ENCODE results near the gene FAM210B. TPM values are rescaled to one million over a fixed set of nuclear protein-coding genes. Genes with fewer than 3 reads are reported as not detected.

FAM210B gene
- total RNA-seq, 1 experiment from 2014 or later: 19.1 TPM

- ATAC-seq (no peak), DNase-seq (ENCODE audit: low spot score) (no peak)
- no peaks in the 10 kb centered on the region for H3K9me3 Mint-ChIP-seq
- no peaks in the 10 kb centered on the region for H3K27me3 Mint-ChIP-seq (ENCODE audit: low read depth)
- ChIA-PET CTCF (no interaction called here), POLR2A (interaction anchor here (0.6 kb wide), 1 partner anchor 143 kb away, joined by 3 read pairs; no protein-coding TSS in a partner anchor)
- no peak for TF ChIP-seq ZNF532 (CRISPR knock-in tag; IDR thresholded peaks at IDR 0.05; ENCODE audit: borderline replicate concordance)
- H3K4me1 Mint-ChIP-seq: no peaks in the 10 kb centered on the region
- H3K36me3 Mint-ChIP-seq: peaks cover 82% of the 10 kb centered on the region
- no peak overlapping the region for H3K27ac Mint-ChIP-seq
- H3K4me3 Mint-ChIP-seq: no peak overlapping the region
Measured at GRCh38 chr20:56383334-56383733, 24.6 kb downstream of the FAM210B start.

GRCh38 chr20:56385130-56385529, 26.4 kb downstream of the FAM210B start:
- TF ChIP-seq ZNF423 (CRISPR knock-in tag; IDR thresholded peaks at IDR 0.05) (no peak), CREM (CRISPR knock-in tag; IDR thresholded peaks at IDR 0.05) (no peak), CTCF (IDR thresholded peaks at IDR 0.05) (no peak), ZNF232 (CRISPR knock-in tag; IDR thresholded peaks at IDR 0.05) (no peak), MLX (CRISPR knock-in tag; IDR thresholded peaks at IDR 0.05) (no peak), ZNF121 (CRISPR knock-in tag; IDR thresholded peaks at IDR 0.05) (no peak), AR (CRISPR knock-in tag; IDR thresholded peaks at IDR 0.05) (no peak), JAZF1 (CRISPR knock-in tag; IDR thresholded peaks at IDR 0.05) (no peak), ESRRA (CRISPR knock-in tag; IDR thresholded peaks at IDR 0.05; ENCODE audit: borderline replicate concordance) (no peak), SOX15 (CRISPR knock-in tag; IDR thresholded peaks at IDR 0.05) (no peak), SP1 (CRISPR knock-in tag; conservative IDR thresholded peaks at IDR 0.05) (no peak), E2F5 (CRISPR knock-in tag; IDR thresholded peaks at IDR 0.05) (no peak)
- ChIA-PET POLR2A (no interaction called here), CTCF (no interaction called here)
- no peak overlapping the region for H3K4me3 Mint-ChIP-seq
- H3K9me3 Mint-ChIP-seq: no peaks in the 10 kb centered on the region
- ATAC-seq (no peak), DNase-seq (ENCODE audit: low spot score) (no peak)
- H3K36me3 Mint-ChIP-seq: peaks cover 86% of the 10 kb centered on the region
- H3K27ac Mint-ChIP-seq: no peak overlapping the region
- H3K27me3 Mint-ChIP-seq (ENCODE audit: low read depth): no peaks in the 10 kb centered on the region
- peaks cover 12% of the 10 kb centered on the region for H3K4me1 Mint-ChIP-seq
